CD4-positive, alpha-beta T cell treated with Interleukin-10 for 1 hour (primary cell): ENCODE measurements around the gene FRMD4A.

Experiments used
- DNase-seq: peaks from one replicate; pipeline ENCODE4 v3.0.0-alpha.2; 2020

The FRMD4A gene

GRCh38 chr10:13615650-13616300 lies 714.9 kb downstream of the FRMD4A start:
- DNase-seq: no peak

DNA sequence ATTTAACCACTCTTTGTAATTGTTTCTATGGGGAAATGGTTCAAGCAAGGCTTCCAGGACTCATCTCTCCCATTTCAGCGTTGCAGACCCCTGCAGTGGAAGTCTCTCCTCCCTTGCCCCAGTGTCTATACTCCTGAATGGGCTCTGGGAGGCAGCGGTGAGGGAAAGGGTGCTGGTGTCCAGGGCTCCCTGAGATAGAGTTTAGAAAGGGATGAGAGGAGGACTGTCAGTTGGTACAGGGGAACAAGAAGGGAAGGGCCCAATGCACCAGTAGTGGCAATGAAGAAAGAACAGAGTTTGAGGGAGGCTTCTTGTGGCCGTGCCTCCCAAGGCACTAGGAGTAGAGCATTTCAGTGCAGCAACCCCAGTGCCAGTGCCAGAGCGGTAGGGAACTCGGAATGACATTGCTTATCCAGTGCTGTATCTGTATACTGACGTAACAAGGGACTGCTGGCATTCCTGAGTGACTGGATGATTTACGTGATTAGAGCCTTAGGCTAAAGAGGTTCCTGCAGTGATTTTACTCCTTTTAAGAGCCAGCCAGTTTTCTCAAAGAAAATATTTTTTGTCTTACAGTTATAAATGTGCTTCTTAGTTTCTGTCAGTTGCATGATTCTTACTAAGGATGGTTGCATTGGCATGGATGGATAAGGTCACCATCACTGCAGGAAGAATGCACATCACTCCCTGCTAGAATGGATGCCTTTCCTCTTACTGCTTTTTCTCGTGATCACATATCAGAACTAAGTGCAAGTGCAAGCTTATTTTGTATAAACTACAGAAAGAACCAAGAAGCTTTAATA lies 716.0 kb downstream of the FRMD4A start:
- DNase-seq: no peak

GRCh38 chr10:13613519-13613918 lies 717.2 kb downstream of the FRMD4A start:
- no peak for DNase-seq

GRCh38 chr10:13612654-13613373 lies 717.9 kb downstream of the FRMD4A start:
- DNase-seq: no peak

GRCh38 chr10:13608246-13608853 lies 722.4 kb downstream of the FRMD4A start:
- no peak for DNase-seq

GRCh38 chr10:13604357-13605040 lies 726.2 kb downstream of the FRMD4A start:
- no peak for DNase-seq

- no peak for DNase-seq
Observed at GRCh38 chr10:13597909-13598308, 732.8 kb downstream of the FRMD4A start.

GRCh38 chr10:13594641-13595040 lies 736.1 kb downstream of the FRMD4A start:
- no peak for DNase-seq
